Measurements from ENCODE around the gene MFRP. TPM values are rescaled to one million over a fixed set of nuclear protein-coding genes. Genes with fewer than 3 reads are reported as not detected.

Gene MFRP
- total and polyA plus RNA-seq, 9 of the 15 experiments (the other 6 are each of a cell fraction or from before 2014, with no cell fraction given) = not detected

DNA sequence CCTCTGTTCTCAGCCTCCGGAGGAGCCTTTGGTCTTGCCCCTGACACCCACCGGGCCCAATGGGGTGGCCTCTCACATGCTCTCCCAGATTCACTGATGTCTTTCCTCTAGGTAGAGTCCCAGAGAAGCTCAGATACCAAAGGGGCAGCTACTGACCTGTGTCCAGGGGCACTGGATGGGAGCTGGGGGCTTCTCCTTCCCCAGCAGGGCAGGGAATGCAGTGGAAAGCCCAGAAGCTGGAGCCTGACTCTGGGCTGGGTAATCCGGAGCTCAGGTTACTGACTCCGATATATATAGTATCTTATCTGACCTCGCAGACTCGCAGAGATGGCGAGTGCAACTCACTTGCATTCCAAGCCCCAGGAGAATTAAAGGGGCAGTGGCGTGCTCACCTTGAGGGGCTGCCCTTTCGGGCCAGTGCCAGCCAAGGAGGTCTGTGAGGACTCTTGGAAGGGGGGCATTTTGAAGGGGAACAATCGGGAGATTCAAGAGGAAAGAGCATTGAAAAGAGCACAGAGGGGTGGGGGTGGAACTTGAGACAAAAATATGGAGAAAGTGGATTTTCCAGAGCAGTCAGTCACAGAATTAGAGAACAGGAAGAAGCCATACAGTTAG is 32.5 kb upstream of the MFRP start (continued):
- TF ChIP-seq, protein P1, sequence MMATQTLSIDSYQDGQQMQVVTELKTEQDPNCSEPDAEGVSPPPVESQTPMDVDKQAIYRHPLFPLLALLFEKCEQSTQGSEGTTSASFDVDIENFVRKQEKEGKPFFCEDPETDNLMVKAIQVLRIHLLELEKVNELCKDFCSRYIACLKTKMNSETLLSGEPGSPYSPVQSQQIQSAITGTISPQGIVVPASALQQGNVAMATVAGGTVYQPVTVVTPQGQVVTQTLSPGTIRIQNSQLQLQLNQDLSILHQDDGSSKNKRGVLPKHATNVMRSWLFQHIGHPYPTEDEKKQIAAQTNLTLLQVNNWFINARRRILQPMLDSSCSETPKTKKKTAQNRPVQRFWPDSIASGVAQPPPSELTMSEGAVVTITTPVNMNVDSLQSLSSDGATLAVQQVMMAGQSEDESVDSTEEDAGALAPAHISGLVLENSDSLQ (IDR thresholded peaks at IDR 0.05) = peak; percentile 58
- TF ChIP-seq MED1 (CRISPR knock-in tag; IDR thresholded peaks at IDR 0.05; ENCODE audit: borderline replicate concordance) (no peak), ZKSCAN1 (IDR thresholded peaks at IDR 0.05; ENCODE audit: low read depth, low read length) (no peak), NCOA2 (IDR thresholded peaks at IDR 0.05; ENCODE audit: partially characterized antibody in 2 of 2) (no peak), RAD21 (CRISPR knock-in tag; conservative IDR thresholded peaks at IDR 0.05 in 1 of 2, IDR thresholded peaks at IDR 0.05 in 1 of 2) (no peak), TCF7L2 (IDR thresholded peaks at IDR 0.05; ENCODE audit: low read depth, low read length) (no peak), RCOR1 (IDR thresholded peaks at IDR 0.05; ENCODE audit: borderline replicate concordance in 1 of 2, low read depth in 2 of 2, low read length in 2 of 2) (peak in 1 of 2 experiments; percentile 50; a peak in 2 of 4 replicates), TCF7 (IDR thresholded peaks at IDR 0.05; ENCODE audit: borderline replicate concordance) (no peak), SIRT6 (IDR thresholded peaks at IDR 0.05; ENCODE audit: low read depth, low read length) (no peak), TRIM24 (IDR thresholded peaks at IDR 0.05) (no peak), RFX5 (IDR thresholded peaks at IDR 0.05; ENCODE audit: low read depth, low read length) (no peak)
- TF ChIP-seq, protein P2, sequence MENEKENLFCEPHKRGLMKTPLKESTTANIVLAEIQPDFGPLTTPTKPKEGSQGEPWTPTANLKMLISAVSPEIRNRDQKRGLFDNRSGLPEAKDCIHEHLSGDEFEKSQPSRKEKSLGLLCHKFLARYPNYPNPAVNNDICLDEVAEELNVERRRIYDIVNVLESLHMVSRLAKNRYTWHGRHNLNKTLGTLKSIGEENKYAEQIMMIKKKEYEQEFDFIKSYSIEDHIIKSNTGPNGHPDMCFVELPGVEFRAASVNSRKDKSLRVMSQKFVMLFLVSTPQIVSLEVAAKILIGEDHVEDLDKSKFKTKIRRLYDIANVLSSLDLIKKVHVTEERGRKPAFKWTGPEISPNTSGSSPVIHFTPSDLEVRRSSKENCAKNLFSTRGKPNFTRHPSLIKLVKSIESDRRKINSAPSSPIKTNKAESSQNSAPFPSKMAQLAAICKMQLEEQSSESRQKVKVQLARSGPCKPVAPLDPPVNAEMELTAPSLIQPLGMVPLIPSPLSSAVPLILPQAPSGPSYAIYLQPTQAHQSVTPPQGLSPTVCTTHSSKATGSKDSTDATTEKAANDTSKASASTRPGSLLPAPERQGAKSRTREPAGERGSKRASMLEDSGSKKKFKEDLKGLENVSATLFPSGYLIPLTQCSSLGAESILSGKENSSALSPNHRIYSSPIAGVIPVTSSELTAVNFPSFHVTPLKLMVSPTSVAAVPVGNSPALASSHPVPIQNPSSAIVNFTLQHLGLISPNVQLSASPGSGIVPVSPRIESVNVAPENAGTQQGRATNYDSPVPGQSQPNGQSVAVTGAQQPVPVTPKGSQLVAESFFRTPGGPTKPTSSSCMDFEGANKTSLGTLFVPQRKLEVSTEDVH (IDR thresholded peaks at IDR 0.05; ENCODE audit: low read depth, partially characterized antibody) = no peak
- TF ChIP-seq, protein P3, sequence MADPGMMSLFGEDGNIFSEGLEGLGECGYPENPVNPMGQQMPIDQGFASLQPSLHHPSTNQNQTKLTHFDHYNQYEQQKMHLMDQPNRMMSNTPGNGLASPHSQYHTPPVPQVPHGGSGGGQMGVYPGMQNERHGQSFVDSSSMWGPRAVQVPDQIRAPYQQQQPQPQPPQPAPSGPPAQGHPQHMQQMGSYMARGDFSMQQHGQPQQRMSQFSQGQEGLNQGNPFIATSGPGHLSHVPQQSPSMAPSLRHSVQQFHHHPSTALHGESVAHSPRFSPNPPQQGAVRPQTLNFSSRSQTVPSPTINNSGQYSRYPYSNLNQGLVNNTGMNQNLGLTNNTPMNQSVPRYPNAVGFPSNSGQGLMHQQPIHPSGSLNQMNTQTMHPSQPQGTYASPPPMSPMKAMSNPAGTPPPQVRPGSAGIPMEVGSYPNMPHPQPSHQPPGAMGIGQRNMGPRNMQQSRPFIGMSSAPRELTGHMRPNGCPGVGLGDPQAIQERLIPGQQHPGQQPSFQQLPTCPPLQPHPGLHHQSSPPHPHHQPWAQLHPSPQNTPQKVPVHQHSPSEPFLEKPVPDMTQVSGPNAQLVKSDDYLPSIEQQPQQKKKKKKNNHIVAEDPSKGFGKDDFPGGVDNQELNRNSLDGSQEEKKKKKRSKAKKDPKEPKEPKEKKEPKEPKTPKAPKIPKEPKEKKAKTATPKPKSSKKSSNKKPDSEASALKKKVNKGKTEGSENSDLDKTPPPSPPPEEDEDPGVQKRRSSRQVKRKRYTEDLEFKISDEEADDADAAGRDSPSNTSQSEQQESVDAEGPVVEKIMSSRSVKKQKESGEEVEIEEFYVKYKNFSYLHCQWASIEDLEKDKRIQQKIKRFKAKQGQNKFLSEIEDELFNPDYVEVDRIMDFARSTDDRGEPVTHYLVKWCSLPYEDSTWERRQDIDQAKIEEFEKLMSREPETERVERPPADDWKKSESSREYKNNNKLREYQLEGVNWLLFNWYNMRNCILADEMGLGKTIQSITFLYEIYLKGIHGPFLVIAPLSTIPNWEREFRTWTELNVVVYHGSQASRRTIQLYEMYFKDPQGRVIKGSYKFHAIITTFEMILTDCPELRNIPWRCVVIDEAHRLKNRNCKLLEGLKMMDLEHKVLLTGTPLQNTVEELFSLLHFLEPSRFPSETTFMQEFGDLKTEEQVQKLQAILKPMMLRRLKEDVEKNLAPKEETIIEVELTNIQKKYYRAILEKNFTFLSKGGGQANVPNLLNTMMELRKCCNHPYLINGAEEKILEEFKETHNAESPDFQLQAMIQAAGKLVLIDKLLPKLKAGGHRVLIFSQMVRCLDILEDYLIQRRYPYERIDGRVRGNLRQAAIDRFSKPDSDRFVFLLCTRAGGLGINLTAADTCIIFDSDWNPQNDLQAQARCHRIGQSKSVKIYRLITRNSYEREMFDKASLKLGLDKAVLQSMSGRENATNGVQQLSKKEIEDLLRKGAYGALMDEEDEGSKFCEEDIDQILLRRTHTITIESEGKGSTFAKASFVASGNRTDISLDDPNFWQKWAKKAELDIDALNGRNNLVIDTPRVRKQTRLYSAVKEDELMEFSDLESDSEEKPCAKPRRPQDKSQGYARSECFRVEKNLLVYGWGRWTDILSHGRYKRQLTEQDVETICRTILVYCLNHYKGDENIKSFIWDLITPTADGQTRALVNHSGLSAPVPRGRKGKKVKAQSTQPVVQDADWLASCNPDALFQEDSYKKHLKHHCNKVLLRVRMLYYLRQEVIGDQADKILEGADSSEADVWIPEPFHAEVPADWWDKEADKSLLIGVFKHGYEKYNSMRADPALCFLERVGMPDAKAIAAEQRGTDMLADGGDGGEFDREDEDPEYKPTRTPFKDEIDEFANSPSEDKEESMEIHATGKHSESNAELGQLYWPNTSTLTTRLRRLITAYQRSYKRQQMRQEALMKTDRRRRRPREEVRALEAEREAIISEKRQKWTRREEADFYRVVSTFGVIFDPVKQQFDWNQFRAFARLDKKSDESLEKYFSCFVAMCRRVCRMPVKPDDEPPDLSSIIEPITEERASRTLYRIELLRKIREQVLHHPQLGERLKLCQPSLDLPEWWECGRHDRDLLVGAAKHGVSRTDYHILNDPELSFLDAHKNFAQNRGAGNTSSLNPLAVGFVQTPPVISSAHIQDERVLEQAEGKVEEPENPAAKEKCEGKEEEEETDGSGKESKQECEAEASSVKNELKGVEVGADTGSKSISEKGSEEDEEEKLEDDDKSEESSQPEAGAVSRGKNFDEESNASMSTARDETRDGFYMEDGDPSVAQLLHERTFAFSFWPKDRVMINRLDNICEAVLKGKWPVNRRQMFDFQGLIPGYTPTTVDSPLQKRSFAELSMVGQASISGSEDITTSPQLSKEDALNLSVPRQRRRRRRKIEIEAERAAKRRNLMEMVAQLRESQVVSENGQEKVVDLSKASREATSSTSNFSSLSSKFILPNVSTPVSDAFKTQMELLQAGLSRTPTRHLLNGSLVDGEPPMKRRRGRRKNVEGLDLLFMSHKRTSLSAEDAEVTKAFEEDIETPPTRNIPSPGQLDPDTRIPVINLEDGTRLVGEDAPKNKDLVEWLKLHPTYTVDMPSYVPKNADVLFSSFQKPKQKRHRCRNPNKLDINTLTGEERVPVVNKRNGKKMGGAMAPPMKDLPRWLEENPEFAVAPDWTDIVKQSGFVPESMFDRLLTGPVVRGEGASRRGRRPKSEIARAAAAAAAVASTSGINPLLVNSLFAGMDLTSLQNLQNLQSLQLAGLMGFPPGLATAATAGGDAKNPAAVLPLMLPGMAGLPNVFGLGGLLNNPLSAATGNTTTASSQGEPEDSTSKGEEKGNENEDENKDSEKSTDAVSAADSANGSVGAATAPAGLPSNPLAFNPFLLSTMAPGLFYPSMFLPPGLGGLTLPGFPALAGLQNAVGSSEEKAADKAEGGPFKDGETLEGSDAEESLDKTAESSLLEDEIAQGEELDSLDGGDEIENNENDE (IDR thresholded peaks at IDR 0.05; ENCODE audit: low read depth, low read length) = no peak

Measured in K562 (cell line).